ENCODE results near the gene KLK5.

GRCh38 chr19:50924586-50924985, 28.3 kb downstream of the KLK5 start:
- TF ChIP-seq CTCF (IDR thresholded peaks at IDR 0.05) (no peak), POLR2A (IDR thresholded peaks at IDR 0.05) (no peak), EP300 (IDR thresholded peaks at IDR 0.05) (no peak)

All from gastroesophageal sphincter (tissue), 3 donors.